Measurements from ENCODE around the gene HADHB.

HADHB gene

GRCh38 chr2:26244309-26245230 lies at the start of gene HADHB, which contains the start of gene HADHA:
Gene HADHB, plus strand, starts transcription at chr2:26244939. Its CDS starts 9,316 bp downstream, at chr2:26254255.
Gene HADHA, minus strand, starts transcription at chr2:26244632. Its CDS starts 36 bp downstream, at chr2:26244596.
- DNase-seq: peak; percentile 96 to 98
- TF ChIP-seq GATA1 (IDR thresholded peaks at IDR 0.05; ENCODE audit: low read depth, low read length) (no peak), POLR2A (IDR thresholded peaks at IDR 0.05; ENCODE audit: low read length) (peak; percentile 88)

GRCh38 chr2:26195040-26195984 lies 49.4 kb upstream of the HADHB start:
- DNase-seq: no peak
- TF ChIP-seq GATA1 (IDR thresholded peaks at IDR 0.05; ENCODE audit: low read depth, low read length) (no peak), POLR2A (IDR thresholded peaks at IDR 0.05; ENCODE audit: low read length) (no peak)

GRCh38 chr2:26196683-26197418 lies 47.9 kb upstream of the HADHB start:
- no peak for TF ChIP-seq GATA1 (IDR thresholded peaks at IDR 0.05; ENCODE audit: low read depth, low read length)
- no peak for TF ChIP-seq POLR2A (IDR thresholded peaks at IDR 0.05; ENCODE audit: low read length)
- DNase-seq: no peak

- TF ChIP-seq POLR2A (IDR thresholded peaks at IDR 0.05; ENCODE audit: low read length): no peak
- no peak for TF ChIP-seq GATA1 (IDR thresholded peaks at IDR 0.05; ENCODE audit: low read depth, low read length)
- DNase-seq: no peak
These were observed 47.2 kb upstream of the HADHB start for GRCh38 chr2:26197516-26197915.

- no peak for TF ChIP-seq GATA1 (IDR thresholded peaks at IDR 0.05; ENCODE audit: low read depth, low read length)
- no peak for TF ChIP-seq POLR2A (IDR thresholded peaks at IDR 0.05; ENCODE audit: low read length)
- DNase-seq: no peak
These were observed 41.7 kb upstream of the HADHB start for GRCh38 chr2:26202981-26203490.

GRCh38 chr2:26203906-26204305 lies 40.8 kb upstream of the HADHB start:
- DNase-seq: no peak
- no peak for TF ChIP-seq GATA1 (IDR thresholded peaks at IDR 0.05; ENCODE audit: low read depth, low read length)
- no peak for TF ChIP-seq POLR2A (IDR thresholded peaks at IDR 0.05; ENCODE audit: low read length)

- TF ChIP-seq POLR2A (IDR thresholded peaks at IDR 0.05; ENCODE audit: low read length): no peak
- TF ChIP-seq GATA1 (IDR thresholded peaks at IDR 0.05; ENCODE audit: low read depth, low read length): no peak
- no peak for DNase-seq
These were observed 32.7 kb upstream of the HADHB start for GRCh38 chr2:26212011-26212410.

- TF ChIP-seq POLR2A (IDR thresholded peaks at IDR 0.05; ENCODE audit: low read length): no peak
- no peak for TF ChIP-seq GATA1 (IDR thresholded peaks at IDR 0.05; ENCODE audit: low read depth, low read length)
- DNase-seq: no peak
These were observed 30.0 kb upstream of the HADHB start for GRCh38 chr2:26214759-26215158.

- TF ChIP-seq GATA1 (IDR thresholded peaks at IDR 0.05; ENCODE audit: low read depth, low read length) (no peak), POLR2A (IDR thresholded peaks at IDR 0.05; ENCODE audit: low read length) (no peak)
- no peak for DNase-seq
These were observed 28.9 kb upstream of the HADHB start for GRCh38 chr2:26215833-26216232.

- no peak for DNase-seq
- TF ChIP-seq POLR2A (IDR thresholded peaks at IDR 0.05; ENCODE audit: low read length): no peak
- no peak for TF ChIP-seq GATA1 (IDR thresholded peaks at IDR 0.05; ENCODE audit: low read depth, low read length)
These were observed 28.2 kb upstream of the HADHB start for GRCh38 chr2:26216587-26216986.

- TF ChIP-seq POLR2A (IDR thresholded peaks at IDR 0.05; ENCODE audit: low read length) (no peak), GATA1 (IDR thresholded peaks at IDR 0.05; ENCODE audit: low read depth, low read length) (no peak)
- DNase-seq: no peak
These were observed 27.0 kb upstream of the HADHB start for GRCh38 chr2:26217720-26218119.

GRCh38 chr2:26223018-26223417 lies 21.7 kb upstream of the HADHB start:
- no peak for TF ChIP-seq POLR2A (IDR thresholded peaks at IDR 0.05; ENCODE audit: low read length)
- TF ChIP-seq GATA1 (IDR thresholded peaks at IDR 0.05; ENCODE audit: low read depth, low read length): no peak
- peak; percentile 20 to 60 for DNase-seq

- TF ChIP-seq POLR2A (IDR thresholded peaks at IDR 0.05; ENCODE audit: low read length): no peak
- no peak for TF ChIP-seq GATA1 (IDR thresholded peaks at IDR 0.05; ENCODE audit: low read depth, low read length)
These were observed 20.6 kb upstream of the HADHB start for GRCh38 chr2:26224095-26224494.

More at GRCh38 chr2:26224095-26224494, 20.6 kb upstream of the HADHB start:
- DNase-seq: no peak
